SH-SY5Y (cell line): ENCODE data around the gene AK4.

Source experiments
- GATA2 ChIP-seq: IDR thresholded peaks from 2 replicates; pipeline ENCODE4 v1.6.1; 2011; ENCODE audit warnings: mild to moderate bottlenecking, low read depth, low read length
- GATA3 ChIP-seq: IDR thresholded peaks from 2 replicates; pipeline ENCODE4 v1.6.1; 2011; ENCODE audit warnings: low read depth, mild to moderate bottlenecking, low read length, moderate library complexity

- TF ChIP-seq GATA3 (no peak), GATA2 (no peak)
Measured at GRCh38 chr1:65264197-65264929, 116.4 kb downstream of the AK4 start.
